H1 (cell line): ENCODE data around the gene ALOX5.
"Not testable (repeated sequence)": the region's sequence is repeated elsewhere in the genome, so short reads cannot be mapped to it uniquely, and the experiment has no call there.

Experiments used
- MAX ChIP-seq: IDR thresholded peaks from 2 replicates; pipeline ENCODE4 v1.6.1; 2012; ENCODE audit warnings: inconsistent platforms
- TF ChIP-seq, protein P1 (sequence below): IDR thresholded peaks from 2 replicates; pipeline ENCODE4 v1.6.1; 2011; ENCODE audit warnings: low read depth, mild to moderate bottlenecking, low read length; ENCODE audit not compliant: insufficient read depth

- TF ChIP-seq MAX, result not testable (repeated sequence)
- TF ChIP-seq, protein P1, sequence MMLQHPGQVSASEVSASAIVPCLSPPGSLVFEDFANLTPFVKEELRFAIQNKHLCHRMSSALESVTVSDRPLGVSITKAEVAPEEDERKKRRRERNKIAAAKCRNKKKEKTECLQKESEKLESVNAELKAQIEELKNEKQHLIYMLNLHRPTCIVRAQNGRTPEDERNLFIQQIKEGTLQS, result not testable (repeated sequence)
Measured at GRCh38 chr10:45331824-45332223, 42.2 kb upstream of the ALOX5 start.
